ENCODE data around the gene TBC1D20.

GRCh38 chr20:440636-441035 is 21.7 kb downstream of the TBC1D20 start:
- TF ChIP-seq CTCF (IDR thresholded peaks at IDR 0.05) (no peak), POLR2A (IDR thresholded peaks at IDR 0.05) (no peak), EP300 (IDR thresholded peaks at IDR 0.05) (no peak)
